SK-N-SH (cell line): ENCODE data around the gene FSD2. TPM values are rescaled to one million over a fixed set of nuclear protein-coding genes. Genes with fewer than 3 reads are reported as not detected.

Experiments used
- CTCF ChIA-PET: fragments of 300-600, 350-600 bp; formaldehyde crosslinking; extraction: SDS; loops from one replicate; lab custom pipeline; 2021; lab: Yijun Ruan, JAX
- POLR2A ChIA-PET: fragments of 350-600 bp; sonication (Branson Sonifier 250); formaldehyde crosslinking; extraction: SDS; loops from one replicate; lab custom pipeline; 2020; ENCODE audit warnings: antibody characterized with exemption, inconsistent platforms; lab: Yijun Ruan, JAX
- DNase-seq: peaks from one replicate; pipeline ENCODE4 v3.0.0; 2012
- H2AFZ ChIP-seq: fragments of 200-600 bp; sonication (generic); 2 replicates; pipeline ENCODE4 v1.8.1; 2016; ENCODE audit warnings: antibody characterized with exemption, mild to moderate bottlenecking, low read depth
- H3F3A ChIP-seq: fragments of 200-600 bp; sonication (generic); replicated peaks from 2 replicates; pipeline ENCODE3; 2016; ENCODE audit warnings: antibody characterized with exemption, mild to moderate bottlenecking; ENCODE audit not compliant: insufficient read depth
- H3K27ac ChIP-seq, 2 experiments: fragments of 200-500 bp in 1 of 2; fragments of 200-600 bp in 1 of 2; sonication (Bioruptor generic) in 1 of 2; sonication (generic), shearing (Covaris generic) in 1 of 2; 2 replicates each; pipeline versions ENCODE4 v1.5.1 to v1.6.1; 2014 to 2016; ENCODE audit warnings: low read depth in 2 of 2, inconsistent platforms in 1 of 2, low read length in 1 of 2, mild to moderate bottlenecking in 1 of 2, mixed read lengths in 1 of 2
- H3K27me3 ChIP-seq: fragments of 200-600 bp; sonication (generic), shearing (Covaris generic); 2 replicates; pipeline ENCODE4 v1.6.1; 2016; ENCODE audit warnings: mixed run types; ENCODE audit not compliant: insufficient read depth
- H3K36me3 ChIP-seq, 2 experiments: fragments of 200-500 bp in 1 of 2; fragments of 200-600 bp in 1 of 2; sonication (Bioruptor generic) in 1 of 2; sonication (generic) in 1 of 2; replicated peaks in 1 of 2; 2 replicates each; pipeline versions ENCODE3 to v1.5.1; 2014 to 2016; ENCODE audit warnings: low read length in 1 of 2, mild to moderate bottlenecking in 1 of 2; ENCODE audit not compliant: insufficient read depth in 2 of 2, control insufficient read depth in 1 of 2
- H3K4me1 ChIP-seq, 2 experiments: fragments of 200-500 bp in 1 of 2; fragments of 200-600 bp in 1 of 2; sonication (Bioruptor generic) in 1 of 2; sonication (generic), shearing (Covaris generic) in 1 of 2; 2 replicates each; pipeline versions ENCODE4 v1.5.1 to v1.6.1; 2014 to 2016; ENCODE audit warnings: low read depth in 1 of 2, low read length in 1 of 2, mixed run types in 1 of 2; ENCODE audit not compliant: insufficient read depth in 2 of 2, control insufficient read depth in 1 of 2
- H3K4me2 ChIP-seq: fragments of 200-600 bp; sonication (generic), shearing (Covaris generic); 2 replicates; pipeline ENCODE4 v1.6.1; 2017; ENCODE audit warnings: mixed run types
- H3K4me3 ChIP-seq, 2 experiments: fragments of 200-500 bp in 1 of 2; fragments of 200-600 bp in 1 of 2; sonication (Bioruptor generic) in 1 of 2; sonication (generic), shearing (Covaris generic) in 1 of 2; 2 replicates each; pipeline versions ENCODE4 v1.5.1 to v1.8.1; 2014 to 2016; ENCODE audit warnings: low read depth in 2 of 2, inconsistent platforms in 1 of 2, low read length in 1 of 2, mild to moderate bottlenecking in 1 of 2, mixed read lengths in 1 of 2, moderate library complexity in 1 of 2
- H3K79me2 ChIP-seq: fragments of 200-600 bp; sonication (generic); 2 replicates; pipeline ENCODE4 v1.8.1; 2017; ENCODE audit warnings: mild to moderate bottlenecking; ENCODE audit not compliant: insufficient read depth
- H3K9ac ChIP-seq: fragments of 200-600 bp; sonication (generic); 2 replicates; pipeline ENCODE4 v1.6.1; 2017; ENCODE audit warnings: mixed run types
- H3K9me2 ChIP-seq: fragments of 200-600 bp; sonication (generic); 2 replicates; pipeline ENCODE4 v1.6.1; 2017; ENCODE audit warnings: mixed run types
- H3K9me3 ChIP-seq: fragments of 200-600 bp; sonication (generic); 2 replicates; pipeline ENCODE4 v1.6.1; 2017; ENCODE audit warnings: mixed run types, mild to moderate bottlenecking, moderate library complexity
- H4K20me1 ChIP-seq: fragments of 200-600 bp; sonication (generic); 2 replicates; pipeline ENCODE4 v1.6.1; 2017; ENCODE audit warnings: mild to moderate bottlenecking, mixed run types; ENCODE audit not compliant: insufficient read depth
- CHD2 ChIP-seq: fragments of 150-350 bp; IDR thresholded peaks from 2 replicates; pipeline ENCODE4 v1.6.1; 2018; ENCODE audit warnings: low read length; ENCODE audit not compliant: partially characterized antibody
- CTCF ChIP-seq: fragments of 200-600 bp; sonication (generic); IDR thresholded peaks from 2 replicates; pipeline ENCODE4 v1.6.1; 2017; ENCODE audit warnings: antibody characterized with exemption, mild to moderate bottlenecking, moderate library complexity
- EP300 ChIP-seq, 2 experiments: IDR thresholded peaks; 2 replicates each; pipeline versions ENCODE4 v1.4.0 to v1.6.1; 2012; ENCODE audit warnings: borderline replicate concordance in 1 of 2, low read depth in 1 of 2, low read length in 1 of 2
- FOSL2 ChIP-seq: IDR thresholded peaks from 2 replicates; pipeline ENCODE4 v1.4.0; 2012; ENCODE audit warnings: low read depth, mild to moderate bottlenecking, moderate library complexity, borderline replicate concordance
- FOXJ3 ChIP-seq: sonication (generic); formaldehyde crosslinking; IDR thresholded peaks from 2 replicates; pipeline ENCODE4 v1.5.1; 2020; ENCODE audit warnings: mild to moderate bottlenecking, missing genetic modification reagents
- GABPA ChIP-seq: IDR thresholded peaks from 2 replicates; pipeline ENCODE4 v1.4.0; 2012; ENCODE audit warnings: low read depth, mild to moderate bottlenecking
- GATA2 ChIP-seq: sonication (generic); formaldehyde crosslinking; IDR thresholded peaks from 2 replicates; pipeline ENCODE4 v1.5.0; 2020; ENCODE audit warnings: mild to moderate bottlenecking, missing genetic modification reagents
- MAX ChIP-seq: IDR thresholded peaks from 2 replicates; pipeline ENCODE4 v1.4.0; 2012; ENCODE audit warnings: low read depth
- MEF2A ChIP-seq: IDR thresholded peaks from 2 replicates; pipeline ENCODE4 v1.4.0; 2012; ENCODE audit warnings: low read depth, borderline replicate concordance
- MXI1 ChIP-seq: IDR thresholded peaks from 2 replicates; pipeline ENCODE4 v1.6.1; 2012; ENCODE audit warnings: mild to moderate bottlenecking, low read depth, low read length, improper control_type of control experiment
- NRF1 ChIP-seq: IDR thresholded peaks from 2 replicates; pipeline ENCODE4 v1.6.1; 2012; ENCODE audit warnings: low read depth, mild to moderate bottlenecking, low read length
- POLR2AphosphoS5 ChIP-seq: IDR thresholded peaks from 2 replicates; pipeline ENCODE4 v1.6.1; 2012; ENCODE audit warnings: low read depth, low read length
- RAD21 ChIP-seq: IDR thresholded peaks from 2 replicates; pipeline ENCODE4 v1.6.1; 2012; ENCODE audit warnings: mild to moderate bottlenecking, low read length
- REST ChIP-seq: IDR thresholded peaks from 2 replicates; pipeline ENCODE4 v1.6.1; 2012; ENCODE audit warnings: mild to moderate bottlenecking, low read depth, low read length, moderate library complexity
- RXRA ChIP-seq: IDR thresholded peaks from 2 replicates; pipeline ENCODE4 v1.4.0; 2012; ENCODE audit warnings: low read depth, mild to moderate bottlenecking, borderline replicate concordance
- SIN3A ChIP-seq: IDR thresholded peaks from 2 replicates; pipeline ENCODE4 v1.6.1; 2012; ENCODE audit warnings: low read depth, mild to moderate bottlenecking, low read length, moderate library complexity, borderline replicate concordance
- TAF1 ChIP-seq: IDR thresholded peaks from 2 replicates; pipeline ENCODE4 v1.6.1; 2012; ENCODE audit warnings: low read depth, mild to moderate bottlenecking, low read length, moderate library complexity, borderline replicate concordance
- ZBTB33 ChIP-seq: IDR thresholded peaks from 2 replicates; pipeline ENCODE4 v1.4.0; 2012; ENCODE audit warnings: low read depth, borderline replicate concordance
- WGBS: methylation state at CpG from one replicate; pipeline ENCODE4 v1.1.6; 2017; ENCODE audit warnings: low lambda C conversion rate; 5-methylcytosine and 5-hydroxymethylcytosine counted together
- polyA plus RNA-seq, 3 experiments: library from polyadenylated mRNA; depleted of rRNA; stranded (reverse); fragments of >200 nt; gene quantifications; 2 replicates each; pipeline ENCODE4 v1.2.3, GENCODE V29; 2012
- TF ChIP-seq, protein P1 (sequence below): IDR thresholded peaks from 2 replicates; pipeline ENCODE4; 2012

FSD2 gene
- polyA plus RNA-seq, 1 of the 3 experiments (the other 2 are of a cell fraction), result not detected

DNA sequence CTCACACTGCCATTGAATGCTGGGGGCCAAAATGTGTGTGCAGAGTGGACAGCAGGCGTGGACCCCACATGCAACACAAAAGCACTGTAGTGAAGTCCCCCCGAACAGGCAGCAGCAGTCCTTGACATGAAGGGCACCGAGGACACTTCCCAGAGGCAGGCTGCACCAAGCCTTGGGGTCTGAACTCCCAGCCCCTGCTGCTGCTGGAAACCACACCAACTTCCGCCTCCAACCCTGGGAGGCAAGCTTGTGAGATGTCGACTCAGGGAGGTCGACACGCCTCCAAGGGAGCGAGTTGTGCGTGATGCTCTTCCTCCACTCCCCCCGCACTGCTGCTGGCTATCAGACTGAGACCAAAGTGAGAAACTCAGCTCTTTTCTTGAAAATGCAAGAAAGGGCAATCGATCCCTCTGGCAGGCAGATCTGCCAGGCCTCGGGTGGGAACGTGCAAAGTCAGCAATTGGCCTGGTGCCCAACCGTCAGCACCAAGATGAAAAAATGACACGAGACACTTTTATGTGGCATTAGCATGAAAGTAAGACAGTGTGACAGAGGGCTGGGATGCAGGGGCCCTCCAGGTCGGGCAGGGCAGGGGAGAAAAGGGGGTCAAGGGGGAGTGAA, 47.2 kb upstream of the FSD2 start:
- Histone ChIP-seq H3K79me2 (no peaks in the 10 kb centered on the region), H2AFZ (no peak overlapping the region), H3K9me3 (no peaks in the 10 kb centered on the region), H3K4me2 (no peak overlapping the region), H3K9me2 (no peaks in the 10 kb centered on the region), H3K4me3 (no peak overlapping the region), H3K27me3 (no peaks in the 10 kb centered on the region), H3F3A (peaks cover 8% of the 10 kb centered on the region), H3K36me3 (no peaks in the 10 kb centered on the region), H3K27ac (no peak overlapping the region; a peak in 1 of 4 replicates), H3K4me1 (peaks cover 4 to 22% of the 10 kb centered on the region in 2 experiments; a peak in 3 of 4 replicates), H4K20me1 (no peaks in the 10 kb centered on the region), H3K9ac (no peak overlapping the region)
- WGBS, result 88% methylated on average over 13 of the region's 16 CpGs
- TF ChIP-seq SIN3A (no peak), FOXJ3 (CRISPR knock-in tag) (no peak), TAF1 (no peak), REST (no peak), NRF1 (no peak), CHD2 (no peak), MXI1 (no peak), MEF2A (no peak), RXRA (no peak), ZBTB33 (no peak), EP300 (IDR thresholded peaks at IDR 0.05; ENCODE audit: borderline replicate concordance in 1 of 2, low read depth in 1 of 2, low read length in 1 of 2) (no peak), GABPA (no peak), POLR2AphosphoS5 (no peak), RAD21 (no peak), MAX (no peak), FOSL2 (no peak), CTCF (no peak), GATA2 (no peak)
- TF ChIP-seq, protein P1, sequence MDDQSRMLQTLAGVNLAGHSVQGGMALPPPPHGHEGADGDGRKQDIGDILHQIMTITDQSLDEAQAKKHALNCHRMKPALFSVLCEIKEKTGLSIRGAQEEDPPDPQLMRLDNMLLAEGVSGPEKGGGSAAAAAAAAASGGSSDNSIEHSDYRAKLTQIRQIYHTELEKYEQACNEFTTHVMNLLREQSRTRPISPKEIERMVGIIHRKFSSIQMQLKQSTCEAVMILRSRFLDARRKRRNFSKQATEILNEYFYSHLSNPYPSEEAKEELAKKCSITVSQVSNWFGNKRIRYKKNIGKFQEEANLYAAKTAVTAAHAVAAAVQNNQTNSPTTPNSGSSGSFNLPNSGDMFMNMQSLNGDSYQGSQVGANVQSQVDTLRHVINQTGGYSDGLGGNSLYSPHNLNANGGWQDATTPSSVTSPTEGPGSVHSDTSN, result no peak
- CTCF ChIA-PET, result no interaction called here
- no peak for DNase-seq
- POLR2A ChIA-PET, result no interaction called here
